ENCODE results near the gene CXCL5.

Gene CXCL5

GRCh38 chr4:73998040-73999011 is at the start of gene CXCL5:
Gene CXCL5 (minus strand): TSS chr4:73998677. CDS start chr4:73998581, 96 bp downstream.
- peak; percentile 11 for DNase-seq (ENCODE audit: low spot score)

GRCh38 chr4:74047152-74047551 is 48.7 kb upstream of the CXCL5 start:
- DNase-seq (ENCODE audit: low spot score): no peak

GRCh38 chr4:74045772-74046171 is 47.3 kb upstream of the CXCL5 start:
- DNase-seq (ENCODE audit: low spot score): no peak

- DNase-seq (ENCODE audit: low spot score): no peak
These were observed 46.8 kb upstream of the CXCL5 start for GRCh38 chr4:74045247-74045646.

DNA sequence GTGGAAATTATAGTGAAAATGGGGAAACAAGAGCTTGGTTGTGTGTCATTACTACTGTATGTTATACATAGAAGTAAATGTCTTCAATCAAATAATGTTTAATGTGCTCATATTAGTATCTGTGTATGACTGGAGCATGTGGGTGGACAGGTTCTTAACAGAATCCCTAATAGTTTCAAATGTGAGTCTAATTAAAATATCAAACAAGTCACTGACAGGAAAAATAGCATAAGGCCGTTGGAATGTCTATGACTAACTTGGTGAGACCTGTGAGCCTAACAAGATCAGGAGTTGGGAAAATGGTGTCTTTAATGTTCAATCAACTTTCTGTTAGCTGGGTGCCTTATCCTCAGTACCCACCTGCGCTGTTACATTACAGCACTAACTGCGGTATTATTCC is 46.2 kb upstream of the CXCL5 start:
- DNase-seq (ENCODE audit: low spot score): peak; percentile 11

DNA sequence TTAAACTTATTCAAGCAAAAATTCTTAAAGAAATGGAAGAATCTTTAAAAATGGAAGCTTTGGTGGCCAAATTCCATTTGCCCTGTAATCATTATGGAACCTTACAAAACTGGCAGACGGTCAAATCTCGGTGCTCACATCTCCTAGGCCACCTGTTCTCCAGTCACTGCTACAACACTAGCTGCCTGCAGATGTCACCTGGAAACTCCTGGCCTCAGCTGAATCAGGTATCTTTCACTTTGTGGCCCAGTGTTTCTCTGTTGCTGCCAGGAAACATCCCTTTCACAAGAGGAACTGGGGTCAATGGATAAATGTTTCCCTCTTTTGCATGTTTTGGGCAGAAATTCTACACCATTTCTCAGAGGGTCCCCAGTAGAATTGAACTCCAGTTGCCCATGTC is 44.2 kb upstream of the CXCL5 start:
- DNase-seq (ENCODE audit: low spot score): no peak

DNA sequence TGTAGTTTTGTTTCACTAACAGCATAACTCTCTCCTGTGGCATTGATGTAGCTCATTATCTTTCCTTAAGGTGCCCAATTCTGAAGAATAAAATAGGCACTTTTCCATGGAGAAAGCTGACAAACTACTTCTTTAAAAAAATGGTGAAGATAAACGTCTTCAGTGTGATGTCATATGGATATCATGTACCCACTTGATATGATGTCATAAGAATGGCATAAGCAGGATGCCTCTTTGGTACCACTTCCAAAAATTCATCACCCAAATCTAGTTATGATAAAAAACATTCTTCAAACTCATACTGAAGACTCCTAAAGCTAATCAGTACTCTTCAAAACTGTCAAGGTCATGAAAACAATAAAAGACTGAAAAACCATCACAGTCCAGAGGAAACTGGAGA is 42.9 kb upstream of the CXCL5 start:
- no peak for DNase-seq (ENCODE audit: low spot score)

GRCh38 chr4:74039315-74039763 is 40.9 kb upstream of the CXCL5 start:
- DNase-seq (ENCODE audit: low spot score): no peak

- DNase-seq (ENCODE audit: low spot score): peak; percentile 52
These were observed 40.2 kb upstream of the CXCL5 start, which contains the start of gene CXCL3 for GRCh38 chr4:74038425-74039314. Gene CXCL3 (minus strand): TSS chr4:74038689. CDS start chr4:74038611, 78 bp downstream.

DNA sequence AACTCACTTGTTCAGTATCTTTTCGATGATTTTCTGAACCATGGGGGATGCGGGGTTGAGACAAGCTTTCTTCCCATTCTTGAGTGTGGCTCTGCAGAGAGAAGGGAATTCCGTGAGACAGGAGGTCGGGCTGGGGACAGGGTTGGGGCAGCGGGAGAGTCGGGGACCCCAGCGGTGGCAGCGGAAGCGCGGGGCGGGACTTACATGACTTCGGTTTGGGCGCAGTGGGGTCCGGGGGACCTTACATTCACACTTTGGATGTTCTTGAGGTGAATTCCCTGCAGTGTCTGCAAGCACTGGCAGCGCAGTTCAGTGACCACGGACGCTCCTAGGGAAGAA is 39.6 kb upstream of the CXCL5 start:
- no peak for DNase-seq (ENCODE audit: low spot score)

- DNase-seq (ENCODE audit: low spot score): no peak
These were observed 38.8 kb upstream of the CXCL5 start for GRCh38 chr4:74037076-74037955.

DNA sequence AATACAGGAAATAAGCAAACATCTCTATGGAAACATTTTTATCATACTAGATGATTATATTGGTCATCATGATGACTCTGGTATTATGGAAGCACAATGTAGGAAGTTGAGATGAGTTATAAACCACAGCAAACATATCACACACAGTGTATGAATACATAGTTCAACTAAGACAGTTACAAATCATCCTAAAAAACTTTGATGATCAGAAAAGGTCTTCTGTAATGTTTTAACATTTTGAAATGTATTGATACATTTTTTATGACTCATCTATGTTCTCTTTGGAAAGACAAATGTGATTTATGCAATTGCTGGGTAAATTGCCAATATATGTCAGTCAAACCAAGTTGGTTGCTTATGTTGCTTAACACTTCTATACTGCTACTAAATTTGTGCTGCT is 35.3 kb upstream of the CXCL5 start:
- DNase-seq (ENCODE audit: low spot score): no peak

GRCh38 chr4:74032064-74032463 is 33.6 kb upstream of the CXCL5 start:
- peak; percentile 7 for DNase-seq (ENCODE audit: low spot score)

- no peak for DNase-seq (ENCODE audit: low spot score)
These were observed 33.1 kb upstream of the CXCL5 start for GRCh38 chr4:74031576-74031975.

DNA sequence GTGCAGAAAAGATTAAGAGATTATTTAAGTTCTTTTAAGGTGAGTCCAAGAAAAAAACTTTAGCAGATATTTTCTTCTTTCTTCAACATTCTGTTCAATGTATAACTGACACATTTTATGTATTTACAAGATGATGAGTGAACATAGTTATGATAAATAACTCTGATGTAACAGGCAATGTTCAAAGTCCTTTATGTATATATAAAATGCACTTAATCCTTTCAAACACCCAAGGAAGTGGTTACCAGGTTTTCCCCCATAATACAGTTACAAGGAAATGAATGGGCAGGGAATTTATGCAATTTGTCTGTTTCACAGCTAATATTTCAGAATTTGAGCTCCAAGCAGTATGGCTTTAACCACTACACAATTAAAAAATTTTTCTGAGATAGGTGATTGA is 31.8 kb upstream of the CXCL5 start:
- no peak for DNase-seq (ENCODE audit: low spot score)

- no peak for DNase-seq (ENCODE audit: low spot score)
These were observed 30.0 kb upstream of the CXCL5 start for GRCh38 chr4:74028504-74028903.

DNA sequence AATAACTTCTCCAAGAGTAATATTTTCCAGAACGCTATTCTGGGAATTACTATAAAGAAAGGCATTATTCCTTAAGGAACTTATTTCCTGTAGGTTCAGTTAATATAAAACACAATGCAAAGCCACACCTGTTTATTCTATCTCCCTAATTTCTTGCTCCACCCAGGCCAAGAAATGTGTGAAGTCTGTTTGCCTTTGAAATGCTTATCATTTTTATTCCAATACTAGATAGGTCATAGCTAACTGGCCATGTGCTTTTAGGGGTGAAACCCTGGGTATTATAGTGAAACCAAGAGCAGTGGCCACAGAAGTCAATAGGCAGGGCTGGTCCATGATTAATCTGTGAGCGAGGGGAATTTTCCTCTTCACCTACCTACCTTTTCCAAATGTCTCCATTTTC is 25.2 kb upstream of the CXCL5 start:
- no peak for DNase-seq (ENCODE audit: low spot score)

GRCh38 chr4:74021601-74022000 is 23.1 kb upstream of the CXCL5 start:
- no peak for DNase-seq (ENCODE audit: low spot score)

DNA sequence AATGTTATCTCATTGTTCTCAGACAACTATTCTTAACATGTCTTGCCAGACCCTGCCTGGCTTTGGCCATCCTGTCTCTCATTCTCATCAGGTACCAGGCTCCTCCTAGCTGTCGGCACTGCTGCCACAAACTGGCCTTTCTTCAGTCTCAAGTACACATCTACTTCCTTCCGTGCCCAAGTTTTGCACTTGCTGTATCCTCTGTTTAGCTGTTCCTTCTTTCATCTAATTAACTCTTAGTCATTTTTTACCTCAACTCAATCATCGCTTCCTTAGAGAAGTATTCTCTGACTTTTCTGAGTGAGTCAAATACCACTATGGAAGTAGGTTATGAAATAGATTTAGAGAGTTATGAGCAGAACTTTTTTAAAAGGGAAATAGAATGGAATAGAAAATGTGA is 20.3 kb upstream of the CXCL5 start:
- no peak for DNase-seq (ENCODE audit: low spot score)

GRCh38 chr4:74018116-74018515 is 19.6 kb upstream of the CXCL5 start:
- no peak for DNase-seq (ENCODE audit: low spot score)

DNA sequence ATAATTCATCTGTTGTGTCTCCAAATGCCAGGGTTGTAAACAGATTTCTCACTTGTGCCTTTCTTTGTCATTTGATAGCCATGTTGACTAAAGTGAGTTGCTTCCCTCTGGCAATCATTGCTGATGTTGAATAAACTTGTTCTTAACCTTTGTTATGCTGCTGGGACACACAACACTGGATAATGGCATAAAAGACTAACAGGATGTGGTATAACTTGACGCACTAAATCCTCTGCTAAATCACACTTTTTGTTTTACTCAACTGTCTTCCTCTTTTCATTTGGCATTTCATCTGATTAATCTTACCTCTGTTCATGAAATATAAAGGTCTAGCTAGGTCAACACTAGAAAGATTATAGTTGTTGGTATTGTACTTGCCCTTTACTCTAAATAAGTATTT is 17.6 kb upstream of the CXCL5 start:
- no peak for DNase-seq (ENCODE audit: low spot score)

All from AG08395 (cell line).